GM12878 (cell line): ENCODE results near the gene ITSN2. TPM values are rescaled to one million over a fixed set of nuclear protein-coding genes. Genes with fewer than 3 reads are reported as not detected.
A peak's percentile ranks its signal among the peaks of the same experiment; 100 is the strongest.

Source experiments
- ATAC-seq: fragments of 200-7000 bp; cut with Tn5 transposase; 3 replicates; pipeline ENCODE4 v1.9.1; 2020; ENCODE audit warnings: mild to moderate bottlenecking, moderate library complexity
- BruUV-seq: library from RNA; stranded (reverse); fragments of 400-500 nt; replicated peaks from 2 replicates; lab custom pipeline; 2021; lab: Mats Ljungman, UMichigan
- CTCF ChIA-PET: fragments of 300-600 bp; sonication (Branson Sonifier 250); formaldehyde crosslinking; extraction: SDS; loops from one replicate; lab custom pipeline; 2021; ENCODE audit warnings: inconsistent platforms; lab: Yijun Ruan, JAX
- POLR2A ChIA-PET: fragments of 350-600 bp; formaldehyde crosslinking; extraction: SDS; loops from one replicate; lab custom pipeline; 2021; ENCODE audit warnings: inconsistent platforms; lab: Charles Lee
- RAD21 ChIA-PET: fragments of 300-600 bp; sonication (Branson Sonifier 250); formaldehyde crosslinking; loops from one replicate; lab custom pipeline; 2023; ENCODE audit warnings: antibody characterized with exemption; ENCODE audit not compliant: unreplicated experiment; lab: Charles Lee
- SMC1A ChIA-PET: fragments of 300-600 bp; sonication (Branson Sonifier 250); formaldehyde crosslinking; loops from one replicate; lab custom pipeline; 2023; ENCODE audit not compliant: unreplicated experiment, uncharacterized antibody; lab: Charles Lee
- DNase-seq: peaks from one replicate; pipeline ENCODE4 v3.0.0-alpha.2; 2011; ENCODE audit warnings: low read depth, low spot score
- FAIRE-seq: peaks from 3 replicates; lab custom pipeline; 2011; peaks lifted over from hg19 to GRCh38; lab: Jason Lieb, UNC
- H2AFZ ChIP-seq: 2 replicates; pipeline ENCODE4 v1.6.0; 2011; ENCODE audit warnings: low read depth, low read length, control low read depth; ENCODE audit not compliant: control insufficient read depth
- H3K27ac ChIP-seq: 2 replicates; pipeline ENCODE4 v1.5.1; 2011; ENCODE audit warnings: control low read depth; ENCODE audit not compliant: control insufficient read depth, insufficient read depth
- H3K27me3 ChIP-seq, 2 experiments: replicated peaks in 1 of 2; 2 replicates each; pipeline versions ENCODE4 v1.6.0 to v1.6.1; 2011; ENCODE audit warnings: low read length in 1 of 2; ENCODE audit not compliant: control insufficient read depth in 2 of 2, insufficient read depth in 2 of 2
- H3K36me3 ChIP-seq, 2 experiments: 2 replicates each; pipeline ENCODE4 v1.5.1; 2011; ENCODE audit warnings: low read length in 1 of 2; ENCODE audit not compliant: control insufficient read depth in 2 of 2, insufficient read depth in 2 of 2
- H3K4me1 ChIP-seq: 2 replicates; pipeline ENCODE4 v1.6.1; 2011; ENCODE audit warnings: mild to moderate bottlenecking, low read length, moderate library complexity, mixed read lengths; ENCODE audit not compliant: control insufficient read depth, insufficient read depth
- H3K4me2 ChIP-seq: 2 replicates; pipeline ENCODE4 v1.6.0; 2011; ENCODE audit warnings: control low read depth; ENCODE audit not compliant: control insufficient read depth, insufficient read depth
- H3K4me3 ChIP-seq: fragments of 200-600 bp; sonication (generic); 2 replicates; pipeline ENCODE4 v1.5.1; 2016
- H3K79me2 ChIP-seq: 2 replicates; pipeline ENCODE4 v1.6.0; 2011; ENCODE audit warnings: low read length; ENCODE audit not compliant: control insufficient read depth, insufficient read depth
- H3K9ac ChIP-seq: 2 replicates; pipeline ENCODE4 v1.8.0; 2011; ENCODE audit warnings: low read length, control low read depth, mixed read lengths; ENCODE audit not compliant: control insufficient read depth, insufficient read depth
- H3K9me3 ChIP-seq: replicated peaks from 3 replicates; pipeline ENCODE4 v1.5.1; 2011; ENCODE audit warnings: mild to moderate bottlenecking, low read length; ENCODE audit not compliant: control insufficient read depth, insufficient read depth
- H4K20me1 ChIP-seq: 2 replicates; pipeline ENCODE4 v1.6.0; 2011; ENCODE audit not compliant: control insufficient read depth, insufficient read depth
- BCL3 ChIP-seq: IDR thresholded peaks from 2 replicates; pipeline ENCODE4 v1.6.1; 2011; ENCODE audit warnings: borderline replicate concordance, low read depth, mild to moderate bottlenecking, moderate library complexity, low read length; ENCODE audit not compliant: insufficient read depth, poor library complexity, severe bottlenecking
- CHD1 ChIP-seq: IDR thresholded peaks from 2 replicates; pipeline ENCODE4 v1.6.1; 2012; ENCODE audit warnings: low read depth, low read length, improper control_type of control experiment
- DPF2 ChIP-seq: fragments of 450-650 bp; IDR thresholded peaks from 2 replicates; pipeline ENCODE4 v1.6.1; 2017; ENCODE audit warnings: mild to moderate bottlenecking
- EED ChIP-seq: sonication (generic); IDR thresholded peaks from 2 replicates; pipeline ENCODE4 v1.6.1; 2016; ENCODE audit warnings: antibody characterized with exemption, low read depth
- ETV6 ChIP-seq, 2 experiments: fragments of 450-650 bp in 1 of 2; IDR thresholded peaks in 1 of 2; conservative IDR thresholded peaks in 1 of 2; 2 replicates each; pipeline ENCODE4 v1.6.1; 2014; ENCODE audit warnings: antibody characterized with exemption in 1 of 2, borderline replicate concordance in 1 of 2, low read depth in 1 of 2, mild to moderate bottlenecking in 1 of 2, moderate library complexity in 1 of 2
- IKZF2 ChIP-seq, 2 experiments: fragments of 450-650 bp; IDR thresholded peaks; 2 replicates each; pipeline ENCODE4 v1.6.1; 2017; ENCODE audit warnings: mild to moderate bottlenecking in 2 of 2, moderate library complexity in 2 of 2
- MEF2A ChIP-seq: IDR thresholded peaks from 2 replicates; pipeline ENCODE4 v1.6.1; 2011; ENCODE audit warnings: low read depth, mild to moderate bottlenecking, low read length, moderate library complexity; ENCODE audit not compliant: insufficient read depth
- MTA3 ChIP-seq: IDR thresholded peaks from 2 replicates; pipeline ENCODE4 v1.6.1; 2012; ENCODE audit warnings: low read length, inconsistent platforms, borderline replicate concordance
- NFIC ChIP-seq: IDR thresholded peaks from 2 replicates; pipeline ENCODE4 v1.6.1; 2012; ENCODE audit warnings: low read depth, mild to moderate bottlenecking, inconsistent platforms, low read length, moderate library complexity
- NFYB ChIP-seq: IDR thresholded peaks from 2 replicates; pipeline ENCODE4 v1.6.1; 2011; ENCODE audit warnings: low read depth, mild to moderate bottlenecking, low read length, improper control_type of control experiment, moderate library complexity; ENCODE audit not compliant: insufficient read depth
- NR2F1 ChIP-seq: fragments of 450-650 bp; conservative IDR thresholded peaks from 2 replicates; pipeline ENCODE4 v1.6.1; 2017; ENCODE audit warnings: mild to moderate bottlenecking
- PML ChIP-seq: IDR thresholded peaks from 2 replicates; pipeline ENCODE4 v1.6.1; 2012; ENCODE audit warnings: low read length, inconsistent platforms
- RELB ChIP-seq: fragments of 450-650 bp; IDR thresholded peaks from 2 replicates; pipeline ENCODE4 v1.6.1; 2017; ENCODE audit warnings: low read depth, mild to moderate bottlenecking, moderate library complexity
- RUNX3 ChIP-seq: IDR thresholded peaks from 2 replicates; pipeline ENCODE4 v1.6.1; 2012; ENCODE audit warnings: low read length, inconsistent platforms
- SKIL ChIP-seq: fragments of 450-650 bp; IDR thresholded peaks from 2 replicates; pipeline ENCODE4 v1.6.1; 2017; ENCODE audit warnings: mild to moderate bottlenecking, low read depth, inconsistent platforms; ENCODE audit not compliant: poor library complexity, severe bottlenecking
- SMARCA5 ChIP-seq: fragments of 450-650 bp; IDR thresholded peaks from 2 replicates; pipeline ENCODE4 v1.6.1; 2017; ENCODE audit warnings: mild to moderate bottlenecking
- YY1 ChIP-seq: IDR thresholded peaks from 2 replicates; pipeline ENCODE4 v1.6.1; 2011; ENCODE audit warnings: low read depth, mild to moderate bottlenecking, low read length
- WGBS: methylation state at CpG from one replicate; pipeline ENCODE4 v1.1.6; 2016; ENCODE audit warnings: low lambda C conversion rate; ENCODE audit not compliant: insufficient replicate concordance, insufficient coverage; ENCODE audit errors: missing lambda C conversion rate; 5-methylcytosine and 5-hydroxymethylcytosine counted together
- in situ Hi-C: fragments of 300-500 bp; cut with MboI; formaldehyde crosslinking; loops from 9 replicates; pipeline ENCODE4 v1.14.3; 2018; ENCODE audit warnings: mixed read lengths
- intact Hi-C: fragments of 100-400 bp; cut with micrococcal nuclease; formaldehyde crosslinking; loops from one replicate; pipeline ENCODE4 v1.14.2; 2022; ENCODE audit not compliant: unreplicated experiment
- polyA plus RNA-seq, 11 experiments: library from polyadenylated mRNA; depleted of rRNA in 4 of 11; unstranded in 6 of 11; stranded (reverse) in 5 of 11; fragments of >200 nt; fragmentation: Nextera tagmentation in 4 of 11; fragmentation: Illumina TruSeq in 1 of 11; extraction: Ambion mirVana in 4 of 11; extraction: Trizol in 1 of 11; gene quantifications; 1 replicate in 1 of 11; 2 replicates in 10 of 11; pipeline versions ENCODE4 v1.2.1 to v1.2.3, GENCODE V29; 2011 to 2016; ENCODE audit warnings: inconsistent platforms in 2 of 11, missing spikeins in 2 of 11, low read depth in 1 of 11
- total RNA-seq, 4 experiments: library from RNA; depleted of rRNA in 3 of 4; stranded (reverse); fragments of >200 nt in 3 of 4; fragmentation: Illumina TruSeq in 1 of 4; extraction: Trizol in 1 of 4; gene quantifications; 2 replicates each; pipeline versions ENCODE4 v1.2.1 to v1.2.3, GENCODE V29; 2013 to 2021

The ITSN2 gene
- total and polyA plus RNA-seq, 10 of the 15 experiments (the other 5 are each of a cell fraction or from before 2014, with no cell fraction given), result 20.5 to 80.0 (median 54.7) TPM

GRCh38 chr2:24313744-24314632, 46.3 kb downstream of the ITSN2 start:
- BruUV-seq, result no TSS peak
- Histone ChIP-seq H3K4me1 (peaks cover 35% of the 10 kb centered on the region), H2AFZ (peak overlapping the region; percentile 24; the same call in 1 of the 2 replicates), H3K9ac (no peak overlapping the region), H3K9me3 (no peaks in the 10 kb centered on the region; the same call in 2 of the 3 replicates), H3K4me3 (peak overlapping the region; percentile 56), H3K27me3 (no peaks in the 10 kb centered on the region), H3K36me3 (peaks cover 3 to 9% of the 10 kb centered on the region in 2 experiments; a peak in 2 of 4 replicates), H3K27ac (peak overlapping the region; percentile 65), H3K4me2 (peak overlapping the region; percentile 73), H4K20me1 (no peaks in the 10 kb centered on the region; the same call in 1 of the 2 replicates), H3K79me2 (peaks cover 32% of the 10 kb centered on the region)
- in situ Hi-C loops, result no loop called here
- ChIA-PET CTCF (interaction anchor here (0.8 to 2.6 kb wide), 3 partner anchors 16 to 57 kb away, joined by 3 to 14 read pairs (median 3); no protein-coding TSS in a partner anchor), RAD21 (interaction anchor here (2.1 to 4.3 kb wide), 4 partner anchors 16 to 45 kb away, joined by 8 to 55 read pairs (median 12); no protein-coding TSS in a partner anchor), SMC1A (interaction anchor here (1.2 to 4.9 kb wide), 4 partner anchors 13 to 28 kb away, joined by 3 to 68 read pairs (median 8); no protein-coding TSS in a partner anchor), POLR2A (interaction anchor here (1.0 kb wide), 1 partner anchor 24 kb away, joined by 12 read pairs; no protein-coding TSS in a partner anchor)
- 2% methylated on average over 5 of the region's 5 CpGs for WGBS
- intact Hi-C loops, result loop anchor here (2.0 kb wide), 2 partner anchors 29 to 41 kb away; no protein-coding TSS in a partner anchor
- no peak for DNase-seq
- FAIRE-seq, result no peak
- ATAC-seq, result peak; percentile 66
- TF ChIP-seq NFYB, result no peak
- peak; percentile 26; the same call in 1 of the 2 replicates for TF ChIP-seq RUNX3
- TF ChIP-seq DPF2, result peak; percentile 43; the same call in 1 of the 2 replicates
- no peak for TF ChIP-seq NR2F1
- TF ChIP-seq MTA3, result peak; percentile 35; the same call in 1 of the 2 replicates
- 0 out of 2 replicates have a peak, but pooled peaks have one; percentile 16 for TF ChIP-seq YY1
- TF ChIP-seq SKIL, result peak; percentile 75
- no peak for TF ChIP-seq CHD1
- no peak for TF ChIP-seq BCL3
- peak; percentile 48; the same call in 1 of the 2 replicates for TF ChIP-seq EED
- TF ChIP-seq IKZF2 (IDR thresholded peaks at IDR 0.05), result peak; percentile 51 to 57; a peak in 3 of 4 replicates
- no peak; a peak in 1 of 4 replicates for TF ChIP-seq ETV6 (conservative IDR thresholded peaks at IDR 0.05 in 1 of 2, IDR thresholded peaks at IDR 0.05 in 1 of 2; ENCODE audit: borderline replicate concordance in 1 of 2, low read depth in 1 of 2)
- TF ChIP-seq NFIC, result peak; percentile 81
- 0 out of 2 replicates have a peak, but pooled peaks have one; percentile 59 for TF ChIP-seq PML
- TF ChIP-seq RELB, result no peak
- TF ChIP-seq MEF2A, result 0 out of 2 replicates have a peak, but pooled peaks have one; percentile 24
- peak; percentile 75; the same call in 1 of the 2 replicates for TF ChIP-seq SMARCA5
